Lung (tissue), 12 donors: ENCODE measurements around the gene GTF2IRD1. TPM values are rescaled to one million over a fixed set of nuclear protein-coding genes. Genes with fewer than 3 reads are reported as not detected.
"Not testable (repeated sequence)": the region's sequence is repeated elsewhere in the genome, so short reads cannot be mapped to it uniquely, and the experiment has no call there.

Experiments used
- ATAC-seq: fragments of 200-7000 bp; cut with Tn5 transposase; one replicate; pipeline ENCODE4 v1.9.1; 2020; ENCODE audit warnings: moderate number of reproducible peaks; ENCODE audit not compliant: insufficient read depth, low FRiP score
- DNase-seq, 3 donors: peaks; one replicate each; pipeline ENCODE4 v3.0.0-alpha.2; 2013 to 2017
- H3K27ac ChIP-seq, 2 donors: one replicate each; pipeline ENCODE4 v1.5.1; 2013; ENCODE audit warnings: mild to moderate bottlenecking in 2 of 2, moderate library complexity in 2 of 2, control low read depth in 1 of 2, inconsistent platforms in 1 of 2, low read depth in 1 of 2, low read length in 1 of 2
- H3K27me3 ChIP-seq, 3 donors: one replicate each; pipeline ENCODE4 v1.5.1; 2013; ENCODE audit warnings: low read length in 2 of 3; ENCODE audit not compliant: control insufficient read depth in 3 of 3, insufficient read depth in 3 of 3
- H3K36me3 ChIP-seq, 4 donors: one replicate each; pipeline ENCODE4 v1.5.1; 2013; ENCODE audit warnings: low read length in 4 of 4, mild to moderate bottlenecking in 1 of 4, moderate library complexity in 1 of 4; ENCODE audit not compliant: control insufficient read depth in 4 of 4, insufficient read depth in 4 of 4
- H3K4me1 ChIP-seq, 5 donors: one replicate each; pipeline ENCODE4 v1.5.1; 2013; ENCODE audit warnings: low read length in 5 of 5, mild to moderate bottlenecking in 2 of 5, moderate library complexity in 1 of 5; ENCODE audit not compliant: control insufficient read depth in 5 of 5, insufficient read depth in 5 of 5
- H3K4me3 ChIP-seq: one replicate; pipeline ENCODE4 v1.5.1; 2013; ENCODE audit warnings: mild to moderate bottlenecking, control low read depth, moderate library complexity
- H3K9ac ChIP-seq, 2 donors: one replicate each; pipeline ENCODE4 v1.5.1; 2013; ENCODE audit warnings: low read length in 2 of 2, control low read depth in 1 of 2; ENCODE audit not compliant: insufficient read depth in 1 of 2
- H3K9me3 ChIP-seq, 4 donors: one replicate each; pipeline ENCODE4 v1.5.1; 2013; ENCODE audit warnings: low read length in 3 of 4, mild to moderate bottlenecking in 1 of 4, moderate library complexity in 1 of 4; ENCODE audit not compliant: control insufficient read depth in 4 of 4, insufficient read depth in 3 of 4
- WGBS, 2 donors: extraction: QIAGEN DNeasy Blood & Tissue Kit; methylation state at CpG; one replicate each; pipeline ENCODE4 v1.1.7; 2013; 5-methylcytosine and 5-hydroxymethylcytosine counted together
- polyA plus RNA-seq, 2 donors: library from polyadenylated mRNA; stranded (reverse); fragments of 200-250 nt; gene quantifications; one replicate each; pipeline ENCODE4 v1.2.1, GENCODE V29; 2013
- total RNA-seq, 2 donors: library from RNA; depleted of rRNA in 1 of 2; stranded (reverse); fragments of >200 nt in 1 of 2; gene quantifications; one replicate each; pipeline ENCODE4 v1.2.1, GENCODE V29; 2014 to 2021
- TF ChIP-seq, protein P1 (sequence below): IDR thresholded peaks from 2 replicates; pipeline ENCODE4 v1.5.1; 2012; ENCODE audit warnings: mild to moderate bottlenecking; ENCODE audit errors: control extremely low read depth, extremely low read depth
- donor health status: control.
- donor health status: control.
- donor health status: Bipolar disorder and iron deficiency.
- donor health status: healthy.
- donor health status: DM: yes; HTN: yes; CAD: no.

GTF2IRD1 gene
- total and polyA plus RNA-seq, 4 donors = 9.3 to 24.1 (median 17.2) TPM

- Histone ChIP-seq H3K4me1 (peaks cover 0 to 2% (median 0%) of the 10 kb centered on the region in 5 donors), H3K27me3 (no peaks in the 10 kb centered on the region), H3K9ac (no peak overlapping the region), H3K36me3 (peaks cover 0 to 5% (median 0%) of the 10 kb centered on the region in 4 donors), H3K9me3 (no peaks in the 10 kb centered on the region), H3K27ac (no peak overlapping the region), H3K4me3 (no peak overlapping the region)
- WGBS, 2 donors = 89 to 94% methylated on average over 19 of the region's 19 CpGs
- TF ChIP-seq, protein P1, sequence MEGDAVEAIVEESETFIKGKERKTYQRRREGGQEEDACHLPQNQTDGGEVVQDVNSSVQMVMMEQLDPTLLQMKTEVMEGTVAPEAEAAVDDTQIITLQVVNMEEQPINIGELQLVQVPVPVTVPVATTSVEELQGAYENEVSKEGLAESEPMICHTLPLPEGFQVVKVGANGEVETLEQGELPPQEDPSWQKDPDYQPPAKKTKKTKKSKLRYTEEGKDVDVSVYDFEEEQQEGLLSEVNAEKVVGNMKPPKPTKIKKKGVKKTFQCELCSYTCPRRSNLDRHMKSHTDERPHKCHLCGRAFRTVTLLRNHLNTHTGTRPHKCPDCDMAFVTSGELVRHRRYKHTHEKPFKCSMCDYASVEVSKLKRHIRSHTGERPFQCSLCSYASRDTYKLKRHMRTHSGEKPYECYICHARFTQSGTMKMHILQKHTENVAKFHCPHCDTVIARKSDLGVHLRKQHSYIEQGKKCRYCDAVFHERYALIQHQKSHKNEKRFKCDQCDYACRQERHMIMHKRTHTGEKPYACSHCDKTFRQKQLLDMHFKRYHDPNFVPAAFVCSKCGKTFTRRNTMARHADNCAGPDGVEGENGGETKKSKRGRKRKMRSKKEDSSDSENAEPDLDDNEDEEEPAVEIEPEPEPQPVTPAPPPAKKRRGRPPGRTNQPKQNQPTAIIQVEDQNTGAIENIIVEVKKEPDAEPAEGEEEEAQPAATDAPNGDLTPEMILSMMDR = no peak
- ATAC-seq (no peak), DNase-seq (peak in 1 of 3 donors; percentile 29)
Observed at GRCh38 chr7:74489997-74490945, 36.6 kb downstream of the GTF2IRD1 start.

- H3K36me3 ChIP-seq, H3K4me1 ChIP-seq, H3K27me3 ChIP-seq, DNase-seq, H3K9ac ChIP-seq, H3K9me3 ChIP-seq, ATAC-seq, H3K4me3 ChIP-seq, H3K27ac ChIP-seq: not testable (repeated sequence)
- 99 to 100% methylated on average over 2 of the region's 2 CpGs for WGBS, 2 donors
Observed at GRCh38 chr7:74491490-74491889, 37.8 kb downstream of the GTF2IRD1 start.

GRCh38 chr7:74493295-74493694 lies 39.6 kb downstream of the GTF2IRD1 start:
- peaks cover 0 to 10% (median 0%) of the 10 kb centered on the region in 5 donors for H3K4me1 ChIP-seq
- TF ChIP-seq, protein P1 = no peak
- 97 to 98% methylated on average over 6 of the region's 6 CpGs for WGBS, 2 donors

GRCh38 chr7:74494076-74494548 lies 40.4 kb downstream of the GTF2IRD1 start:
- DNase-seq (no peak), ATAC-seq (no peak)
- Histone ChIP-seq H3K4me1 (peaks cover 0 to 11% (median 0%) of the 10 kb centered on the region in 5 donors), H3K27me3 (no peaks in the 10 kb centered on the region), H3K36me3 (peaks cover 0 to 5% (median 0%) of the 10 kb centered on the region in 4 donors), H3K9ac (no peak overlapping the region), H3K4me3 (no peak overlapping the region), H3K9me3 (peaks cover 0 to 2% (median 0%) of the 10 kb centered on the region in 4 donors), H3K27ac (no peak overlapping the region)
- TF ChIP-seq, protein P1 = no peak
- WGBS, 2 donors = 91 to 93% methylated on average over 14 of the region's 14 CpGs

More at GRCh38 chr7:74493295-74493694, 39.6 kb downstream of the GTF2IRD1 start:
- H3K27ac ChIP-seq = no peak overlapping the region
- peaks cover 0 to 2% (median 0%) of the 10 kb centered on the region in 4 donors for H3K9me3 ChIP-seq
- H3K27me3 ChIP-seq = no peaks in the 10 kb centered on the region
- ATAC-seq (no peak), DNase-seq (no peak)
- no peak overlapping the region for H3K4me3 ChIP-seq
- H3K36me3 ChIP-seq = peaks cover 0 to 5% (median 0%) of the 10 kb centered on the region in 4 donors
- no peak overlapping the region for H3K9ac ChIP-seq
